Stimulated activated CD8-positive, alpha-beta memory T cell treated with anti-CD3 and anti-CD28 coated beads, Interleukin-7, amount 100 ng/mL, for 1 hour (primary cell): ENCODE data around the gene STAT4.

Experiments
- DNase-seq, 2 donors: peaks; one replicate each; pipeline ENCODE4 v3.0.0-alpha.2; 2020; ENCODE audit warnings: low read depth in 2 of 2

The STAT4 gene, protein sequence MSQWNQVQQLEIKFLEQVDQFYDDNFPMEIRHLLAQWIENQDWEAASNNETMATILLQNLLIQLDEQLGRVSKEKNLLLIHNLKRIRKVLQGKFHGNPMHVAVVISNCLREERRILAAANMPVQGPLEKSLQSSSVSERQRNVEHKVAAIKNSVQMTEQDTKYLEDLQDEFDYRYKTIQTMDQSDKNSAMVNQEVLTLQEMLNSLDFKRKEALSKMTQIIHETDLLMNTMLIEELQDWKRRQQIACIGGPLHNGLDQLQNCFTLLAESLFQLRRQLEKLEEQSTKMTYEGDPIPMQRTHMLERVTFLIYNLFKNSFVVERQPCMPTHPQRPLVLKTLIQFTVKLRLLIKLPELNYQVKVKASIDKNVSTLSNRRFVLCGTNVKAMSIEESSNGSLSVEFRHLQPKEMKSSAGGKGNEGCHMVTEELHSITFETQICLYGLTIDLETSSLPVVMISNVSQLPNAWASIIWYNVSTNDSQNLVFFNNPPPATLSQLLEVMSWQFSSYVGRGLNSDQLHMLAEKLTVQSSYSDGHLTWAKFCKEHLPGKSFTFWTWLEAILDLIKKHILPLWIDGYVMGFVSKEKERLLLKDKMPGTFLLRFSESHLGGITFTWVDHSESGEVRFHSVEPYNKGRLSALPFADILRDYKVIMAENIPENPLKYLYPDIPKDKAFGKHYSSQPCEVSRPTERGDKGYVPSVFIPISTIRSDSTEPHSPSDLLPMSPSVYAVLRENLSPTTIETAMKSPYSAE

DNA sequence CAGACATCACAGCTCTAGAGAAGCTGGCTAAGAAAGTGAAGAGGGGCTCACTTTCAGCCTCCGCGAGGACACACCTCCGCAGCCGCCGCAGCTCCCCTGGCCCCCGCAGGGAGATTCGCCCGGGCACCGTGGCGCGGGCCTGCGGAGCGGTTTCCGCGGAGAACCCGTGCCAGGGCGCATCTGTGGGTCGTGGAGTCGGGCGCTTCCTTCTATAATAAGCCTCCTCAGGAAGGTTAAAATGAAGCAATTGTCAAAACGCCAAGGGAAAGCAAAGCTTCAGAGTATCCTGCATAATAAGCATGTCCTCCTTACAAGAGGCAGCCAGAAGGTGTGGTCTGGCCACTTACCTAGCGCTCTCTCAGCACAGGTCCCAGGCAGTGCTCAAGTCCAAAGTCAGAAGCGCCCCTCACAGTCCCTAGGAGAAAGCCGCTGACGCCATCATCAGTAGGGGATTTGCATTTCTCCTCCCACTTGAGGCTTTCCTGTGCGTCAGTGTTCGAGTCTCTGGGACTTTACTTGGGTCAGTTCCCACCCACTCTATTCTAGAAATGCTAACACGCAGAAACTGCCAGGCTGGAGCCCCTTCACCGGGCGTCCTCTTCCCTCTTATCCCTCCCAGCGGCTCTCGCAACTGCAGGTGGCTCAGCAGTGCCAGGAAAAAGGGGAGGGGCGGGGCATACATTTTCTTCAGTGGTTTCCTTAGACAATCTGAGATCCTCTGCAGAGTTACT lies at the start of gene STAT4:
TSS of gene STAT4 (minus strand) at position 395 of the 731 bp plus-strand sequence. CDS start 2,791 bp downstream, outside the sequence.
- DNase-seq = peak; percentile 52 to 57

DNA sequence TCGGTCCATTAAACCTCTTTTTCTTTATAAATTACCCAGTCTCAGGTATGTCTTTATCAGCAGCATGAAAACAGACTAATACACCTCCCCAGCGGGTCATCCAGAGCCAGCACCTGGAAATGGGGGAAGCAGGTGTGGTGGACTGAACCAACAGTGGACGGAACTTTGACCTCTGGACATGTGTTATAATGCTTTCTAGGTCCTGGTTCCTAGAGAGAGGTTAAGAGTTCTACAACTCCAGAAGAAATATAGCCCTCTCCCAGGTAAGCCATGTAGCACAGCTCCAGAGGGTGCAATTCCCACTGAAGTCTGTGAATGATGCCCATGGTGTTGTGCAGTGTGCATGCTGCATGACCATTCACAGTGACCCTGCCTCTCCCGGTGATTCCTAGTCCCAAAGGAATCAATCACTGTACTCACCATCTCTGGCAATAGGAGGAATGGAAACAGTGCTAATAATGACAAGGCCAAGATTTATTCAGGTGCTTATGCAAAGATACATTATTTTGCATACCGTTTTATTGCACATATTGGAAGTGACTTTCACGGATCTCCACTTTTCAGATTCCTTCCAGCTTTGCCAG lies 49.2 kb upstream of the STAT4 start:
- no peak for DNase-seq

DNA sequence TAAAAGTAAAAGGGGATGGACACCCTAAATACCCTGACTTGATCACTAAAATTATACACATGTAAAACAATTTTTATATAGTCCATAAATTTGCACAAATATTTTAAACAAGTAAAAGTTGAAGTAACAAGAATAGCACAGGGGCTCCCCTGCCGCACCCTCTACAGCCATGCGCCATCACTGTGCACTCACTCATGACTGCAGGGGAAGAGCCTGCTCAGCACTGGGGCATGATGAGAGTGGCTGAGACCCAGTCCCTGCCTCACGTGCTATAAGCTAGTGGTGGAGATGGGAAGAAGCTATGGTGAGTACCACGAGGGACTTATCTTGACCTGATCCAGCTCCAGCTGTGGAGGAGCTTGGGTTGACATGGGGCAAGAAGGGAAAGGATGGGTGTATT lies 47.5 kb upstream of the STAT4 start:
- no peak for DNase-seq

DNA sequence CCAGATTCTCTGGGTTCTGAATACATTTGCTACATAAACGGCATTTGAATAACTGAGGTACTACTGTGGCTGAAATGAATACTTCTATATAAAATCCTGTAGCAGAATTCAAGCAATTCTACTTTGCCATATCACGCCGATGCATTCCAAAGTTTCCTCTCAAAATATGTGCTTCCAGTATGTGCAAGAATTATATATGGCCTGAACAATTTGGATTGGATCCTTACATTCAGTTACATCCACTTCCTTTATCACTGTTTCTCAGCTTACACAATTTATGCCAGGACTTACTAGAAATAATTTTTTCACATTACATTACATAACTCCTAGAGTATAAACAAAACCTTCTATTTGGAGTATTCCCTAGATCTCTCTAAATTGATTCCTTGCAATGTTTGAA lies 46.3 kb upstream of the STAT4 start:
- DNase-seq = no peak

DNA sequence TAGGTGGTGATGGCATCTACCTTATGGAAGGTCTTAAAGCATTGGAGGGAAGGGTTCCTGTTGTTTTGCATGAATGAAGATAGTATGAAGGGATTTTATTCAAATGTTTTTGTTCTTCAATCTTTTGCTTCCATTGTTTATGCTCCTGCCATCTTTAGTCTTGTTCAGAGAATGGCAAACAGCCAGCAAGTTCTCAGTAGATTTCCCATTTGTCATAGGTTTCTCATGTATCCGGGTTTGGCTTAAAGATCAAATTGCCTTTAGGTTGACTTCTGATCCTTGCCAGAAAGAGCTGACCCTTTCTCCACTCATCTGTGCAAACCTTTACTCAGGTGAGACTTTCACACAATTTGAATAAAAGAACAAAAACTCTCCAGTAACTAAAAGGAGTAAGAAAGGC lies 44.2 kb upstream of the STAT4 start:
- DNase-seq = no peak

DNA sequence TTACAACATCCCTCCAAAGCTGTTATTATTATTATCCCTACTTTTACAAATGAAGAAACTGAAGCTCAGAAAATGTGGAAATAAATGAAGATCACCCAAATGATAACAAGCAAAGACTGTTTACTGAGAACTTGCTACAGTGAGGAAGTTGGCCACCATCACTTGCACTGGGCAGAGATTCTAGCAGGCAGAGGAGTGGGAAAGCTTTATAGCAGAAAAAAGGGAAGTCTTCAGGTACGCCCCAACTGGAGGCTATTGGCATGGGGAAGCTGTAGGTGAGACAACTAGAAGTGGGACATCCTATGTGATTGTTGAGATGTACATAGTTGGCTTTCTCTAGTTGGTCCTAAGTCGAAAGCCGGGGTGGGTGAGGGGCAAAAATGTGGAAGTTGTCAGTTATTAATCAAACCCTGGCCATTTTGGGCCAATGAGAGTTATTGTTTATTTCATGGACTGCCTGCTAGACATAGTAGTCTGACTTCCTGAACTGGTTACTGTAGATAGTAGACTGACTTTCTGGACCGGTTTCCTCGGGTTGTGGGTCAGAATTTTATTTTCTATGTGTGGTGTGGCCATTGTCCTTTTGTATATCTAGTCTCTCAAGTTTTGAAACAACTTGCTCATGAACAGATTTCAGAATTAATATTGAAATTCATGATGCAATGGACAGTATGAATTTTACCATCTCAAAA lies 40.2 kb upstream of the STAT4 start:
- no peak for DNase-seq

DNA sequence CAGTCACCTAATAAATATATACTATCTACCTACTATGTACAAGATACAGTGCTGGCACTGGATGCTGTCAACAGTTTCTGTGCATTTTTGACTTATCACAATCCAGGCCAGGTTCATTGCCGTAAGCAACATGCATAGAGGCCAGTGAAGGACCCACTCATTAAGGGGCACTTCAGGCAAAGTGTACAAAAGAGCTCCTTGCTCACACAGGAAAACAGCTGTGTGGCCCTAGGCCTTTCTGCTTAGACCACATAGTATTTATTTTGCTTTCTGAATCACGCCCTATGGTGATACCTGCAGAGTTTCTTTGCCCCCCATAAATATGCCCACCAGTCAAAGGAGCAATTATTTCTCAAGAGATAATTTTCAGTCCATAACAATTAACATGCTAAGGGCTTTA lies 39.6 kb upstream of the STAT4 start:
- DNase-seq = no peak

DNA sequence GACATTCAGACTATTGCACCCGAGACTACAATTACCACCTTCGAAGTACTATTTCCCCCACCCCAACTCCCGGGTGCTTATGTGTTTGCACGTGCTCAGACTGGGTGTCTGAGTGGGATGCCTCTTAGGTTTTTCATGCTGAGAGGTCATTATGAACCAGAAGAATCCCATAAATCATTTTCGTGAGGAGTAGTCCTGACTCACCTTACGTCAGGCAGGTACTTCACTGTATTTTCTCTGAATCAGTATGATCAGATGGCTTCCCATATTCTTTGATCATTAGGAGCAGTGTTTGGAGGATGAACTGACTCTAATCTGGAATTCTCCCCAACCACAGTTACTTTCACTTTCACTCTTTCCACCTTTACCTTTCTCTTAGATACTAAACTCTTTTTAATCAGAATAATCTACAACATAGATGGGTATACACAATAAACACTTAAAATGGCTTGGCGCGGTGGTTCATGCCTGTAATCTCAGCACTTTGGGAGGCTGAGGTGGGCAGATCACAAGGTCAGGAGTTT lies 38.4 kb upstream of the STAT4 start:
- DNase-seq = no peak

DNA sequence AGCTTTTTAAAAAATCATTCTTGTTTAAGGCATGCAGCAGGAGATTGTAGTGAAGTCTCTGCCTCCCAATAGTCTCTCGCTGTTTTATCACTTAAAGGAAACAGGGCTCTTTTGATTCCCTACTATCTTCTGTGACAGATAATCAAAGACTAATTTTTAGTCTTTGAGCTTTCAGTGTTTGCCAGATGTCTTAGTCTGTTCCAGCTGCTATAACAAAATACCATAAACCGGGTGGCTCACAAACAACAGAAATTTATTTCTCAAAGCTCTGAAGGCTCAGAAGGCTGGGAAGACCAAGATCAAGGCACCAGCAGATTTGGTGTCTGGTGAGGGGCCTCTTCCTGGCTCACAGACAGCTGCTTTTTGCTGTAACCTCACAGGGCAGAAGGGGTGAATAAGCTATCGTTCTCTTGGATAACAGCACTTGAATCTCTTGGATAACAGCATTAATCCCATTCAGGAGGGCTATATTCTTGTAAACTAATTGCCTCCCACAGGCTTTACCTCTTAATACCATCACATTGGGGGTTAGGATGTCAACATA lies 37.8 kb upstream of the STAT4 start:
- DNase-seq = no peak

DNA sequence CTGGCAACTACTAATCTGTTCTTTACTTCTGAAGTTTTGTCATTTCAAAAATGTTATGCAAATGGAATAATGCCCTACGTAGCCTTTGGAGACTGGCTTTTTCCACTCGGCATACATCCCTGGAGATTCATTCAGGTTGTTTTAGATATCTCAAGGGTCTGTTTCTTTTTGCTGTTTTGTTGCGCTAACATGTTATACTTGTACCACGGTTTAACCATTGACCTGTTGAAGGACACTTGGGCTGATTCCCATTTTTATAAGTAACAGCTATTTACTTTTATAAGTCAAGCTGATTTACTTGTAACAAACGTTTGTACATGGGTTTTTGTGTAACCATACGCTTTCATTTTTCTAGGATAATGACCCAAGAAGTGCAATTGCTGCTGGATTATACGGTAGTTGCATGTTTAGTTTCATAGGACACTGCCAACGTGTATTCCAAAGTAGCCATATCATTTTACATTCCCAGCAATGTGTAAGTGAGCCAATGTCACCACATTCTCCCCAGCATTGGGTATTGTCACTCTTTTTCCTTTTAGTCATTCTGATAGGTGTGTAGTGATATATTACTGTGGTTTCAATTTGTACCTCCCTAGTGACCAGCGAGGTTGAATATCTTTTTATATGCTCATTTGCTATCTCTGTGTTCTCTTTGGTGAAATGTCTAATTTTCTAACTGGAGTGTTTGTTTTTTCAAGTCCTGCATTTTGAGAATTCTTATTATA lies 36.5 kb upstream of the STAT4 start:
- no peak for DNase-seq

DNA sequence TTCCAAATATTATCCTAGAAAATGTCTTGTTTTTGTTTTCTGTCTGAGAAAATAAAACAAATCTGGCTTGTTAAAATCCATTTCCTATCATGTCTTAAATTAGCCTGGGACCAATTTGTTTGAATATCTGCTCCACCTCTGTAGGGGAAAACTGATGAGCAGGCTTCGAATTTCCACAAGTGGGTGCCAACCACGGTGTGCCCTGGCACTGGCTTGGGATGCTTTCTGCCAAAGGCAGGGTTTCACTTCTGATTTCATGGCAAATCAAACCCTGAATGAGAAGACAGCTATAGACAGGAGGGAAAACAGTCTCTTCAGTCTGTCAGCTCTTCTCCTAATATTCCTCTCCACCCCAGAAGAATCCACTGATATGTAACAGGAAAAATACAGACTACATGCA lies 33.7 kb upstream of the STAT4 start:
- no peak for DNase-seq

DNA sequence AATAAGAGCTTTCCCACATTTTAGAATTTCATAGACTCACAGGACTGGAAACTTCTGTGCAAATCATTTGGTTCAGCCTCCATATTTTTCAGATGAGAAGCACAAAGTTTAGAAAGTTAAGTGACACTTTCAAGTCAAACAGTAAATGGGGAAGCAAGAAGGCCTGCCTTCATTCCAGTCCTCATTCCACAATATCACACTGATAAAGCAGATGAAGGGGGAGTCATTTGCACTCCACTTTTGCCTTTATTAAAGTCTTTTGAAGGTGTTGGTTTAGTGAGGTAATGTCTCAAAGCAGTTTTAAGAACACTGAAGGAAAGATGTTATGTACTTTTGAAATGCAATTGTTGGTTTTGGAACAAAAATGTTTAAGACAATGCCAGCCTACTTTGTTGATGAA lies 32.7 kb upstream of the STAT4 start:
- no peak for DNase-seq

DNA sequence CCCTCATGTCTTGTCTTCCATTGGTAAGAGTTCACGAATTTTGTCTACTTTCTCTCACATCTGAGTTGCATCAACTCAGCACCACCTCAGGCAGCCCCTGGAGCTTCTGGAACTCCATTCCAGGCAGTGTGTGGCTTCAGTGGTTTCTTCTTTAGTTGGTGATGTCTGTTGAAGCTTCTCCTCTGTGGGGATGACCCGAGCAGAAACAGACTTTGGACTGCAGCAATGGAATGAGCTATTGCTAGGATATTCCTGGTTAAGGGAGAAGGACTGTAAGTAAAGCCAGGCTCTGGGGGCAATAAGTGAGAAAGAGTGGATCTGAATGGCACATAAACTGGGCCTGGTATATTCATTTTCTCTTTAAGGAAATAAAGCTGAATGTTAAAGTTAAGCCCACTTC lies 32.3 kb upstream of the STAT4 start:
- DNase-seq = no peak

DNA sequence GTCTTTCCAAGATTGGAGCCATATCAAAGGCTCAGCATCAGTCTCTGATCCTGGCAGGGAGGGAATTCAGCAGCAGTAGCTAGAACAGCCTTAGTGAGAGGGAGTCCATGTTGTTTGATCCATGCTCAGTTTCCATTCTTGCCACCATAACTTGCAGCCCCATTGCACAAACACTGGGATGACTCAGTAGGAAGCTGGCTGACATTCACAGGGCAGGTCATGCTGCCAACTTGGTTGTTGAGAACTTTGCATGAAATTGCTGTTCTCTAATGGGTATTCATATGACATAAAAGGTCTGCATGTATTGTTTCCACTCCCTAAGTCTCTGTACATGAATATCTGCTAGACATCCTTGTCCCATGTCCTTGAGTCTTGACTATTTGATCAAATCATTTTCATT lies 29.9 kb upstream of the STAT4 start:
- no peak for DNase-seq

DNA sequence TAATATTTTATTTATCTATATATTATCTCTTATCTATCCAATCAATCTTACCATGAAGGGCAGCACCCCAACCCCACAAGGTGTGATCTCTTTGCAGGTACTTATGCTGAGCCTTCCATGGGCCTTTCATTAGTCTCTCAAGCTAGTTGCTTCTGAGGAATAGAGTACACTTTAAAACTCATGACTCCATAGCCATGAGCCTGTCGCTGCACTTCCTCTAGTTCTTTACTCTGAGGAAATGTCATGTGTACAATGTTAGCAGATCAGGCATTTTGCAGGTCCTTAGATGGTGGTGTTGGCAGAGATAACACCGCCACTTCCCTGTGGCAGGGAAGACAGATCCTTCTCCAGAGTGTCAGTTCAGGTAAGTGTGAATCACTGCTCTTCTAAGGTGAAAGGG lies 29.5 kb upstream of the STAT4 start:
- no peak for DNase-seq

DNA sequence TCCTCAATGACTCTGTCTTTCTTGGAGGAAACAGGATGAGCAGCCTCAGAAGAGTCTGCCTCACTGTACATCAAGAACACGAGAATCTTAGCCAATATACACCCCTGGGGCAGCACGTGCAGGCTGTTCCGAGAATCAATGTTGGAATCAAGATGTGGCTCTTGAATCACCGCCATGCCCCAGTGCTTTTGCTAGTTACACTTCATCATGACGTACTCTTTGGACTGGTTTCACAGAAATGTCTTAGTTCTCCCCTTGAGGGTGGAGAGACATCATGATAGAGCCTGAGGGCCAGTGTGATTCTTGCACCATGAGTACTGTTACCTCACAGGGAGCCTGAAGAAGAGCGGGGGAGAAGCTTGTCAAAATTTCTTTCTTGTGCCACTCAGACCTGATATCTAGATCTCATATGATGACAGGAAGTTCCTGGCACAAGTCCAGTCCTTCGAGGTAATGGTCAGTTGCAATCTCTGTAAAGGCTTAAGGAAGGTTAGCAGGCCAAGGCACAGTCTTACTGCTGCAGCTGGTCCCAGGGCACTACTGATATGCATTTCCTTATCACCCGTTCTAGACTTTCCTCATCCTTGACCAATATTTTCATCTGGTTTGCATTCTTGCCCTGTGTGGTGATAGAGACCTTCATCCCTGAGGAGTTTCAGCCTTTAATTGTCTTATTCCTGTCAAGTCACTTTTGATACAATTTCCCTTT lies 28.2 kb upstream of the STAT4 start:
- no peak for DNase-seq

DNA sequence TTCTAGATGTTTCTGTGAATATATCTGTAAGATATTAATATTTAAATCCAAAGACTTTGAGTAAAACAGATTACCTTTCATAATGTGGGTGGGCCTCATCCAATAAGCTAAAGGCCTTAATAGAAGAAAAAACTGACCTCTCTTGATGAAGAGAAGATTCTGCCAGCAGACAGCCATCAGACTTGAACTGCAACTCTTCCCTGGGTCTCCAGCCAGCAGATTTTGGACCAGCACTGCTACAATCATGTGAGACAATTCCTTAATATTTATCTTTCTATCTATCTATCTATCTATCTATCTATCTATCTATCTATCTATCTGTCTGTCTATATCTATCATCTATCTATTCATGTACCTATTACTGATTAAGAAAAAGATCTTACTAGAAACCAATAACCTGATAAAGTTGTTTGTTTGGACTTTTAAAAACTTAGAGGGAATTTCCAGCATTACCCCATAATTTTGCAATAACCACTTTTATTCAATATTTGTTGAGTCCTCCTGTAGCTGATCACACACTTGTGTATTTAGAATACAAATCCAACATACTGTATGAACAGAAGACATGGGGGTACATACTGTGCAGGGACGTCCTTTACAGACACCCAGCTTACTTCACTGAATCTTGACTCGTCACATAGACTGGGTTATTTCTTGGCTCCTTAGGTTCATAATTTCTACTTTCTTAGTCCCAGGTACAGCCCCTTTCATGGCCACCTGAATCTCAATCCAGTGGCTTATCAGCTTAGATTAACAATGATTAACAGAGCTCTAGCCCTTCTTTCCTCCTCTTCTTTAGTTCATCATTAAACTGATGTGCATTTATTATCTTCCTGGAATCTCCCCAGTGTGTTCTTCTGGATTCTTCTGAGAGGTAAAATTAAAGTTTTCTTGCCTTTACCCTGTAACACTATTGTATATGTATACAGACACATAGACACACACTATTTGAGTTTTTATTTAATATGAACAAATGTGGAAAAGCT lies 27.2 kb upstream of the STAT4 start:
- DNase-seq = no peak

DNA sequence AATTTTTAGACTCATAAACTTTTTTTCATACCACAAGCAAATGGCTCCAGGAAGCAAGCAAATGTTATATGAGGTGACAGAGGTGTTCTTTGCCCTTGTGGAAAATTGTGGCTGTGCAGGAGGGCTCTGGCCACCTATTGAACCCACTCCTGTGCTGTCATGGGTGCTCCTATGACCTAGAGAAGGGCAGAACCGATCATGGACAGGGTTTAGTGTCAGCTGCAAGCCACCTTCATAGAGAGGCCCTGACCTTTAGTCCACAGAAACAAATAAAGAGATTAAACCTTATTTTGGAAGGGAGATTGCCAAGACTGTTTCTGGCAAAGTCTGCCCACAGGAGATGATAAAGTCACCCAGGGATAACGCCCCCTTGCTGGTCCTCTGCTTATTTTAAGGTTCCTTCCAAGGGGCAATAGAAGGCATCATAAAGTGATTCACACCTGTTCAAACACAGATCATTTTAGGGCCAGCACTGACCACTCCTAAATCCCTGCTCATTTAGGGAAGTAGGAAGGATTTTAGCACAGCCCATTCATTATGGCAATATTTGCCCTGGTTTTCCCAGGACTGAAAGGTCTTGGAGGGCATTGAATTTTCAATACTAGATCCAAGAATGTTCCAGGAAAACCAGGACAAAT lies 26.1 kb upstream of the STAT4 start:
- no peak for DNase-seq
